Esophagus squamous epithelium (tissue), 5 donors: Measurements from ENCODE around the gene OR52E6. TPM values are rescaled to one million over a fixed set of nuclear protein-coding genes. Genes with fewer than 3 reads are reported as not detected.

Source experiments
- DNase-seq: peaks from one replicate; lab custom pipeline; 2025; lab: John Stamatoyannopoulos, UW
- H3K27ac ChIP-seq, 4 donors: fragments of 200-600 bp; sonication (generic); one replicate each; pipeline ENCODE4 v1.5.1; 2016 to 2019; ENCODE audit warnings: mild to moderate bottlenecking in 1 of 4
- H3K27me3 ChIP-seq, 4 donors: fragments of 200-600 bp; sonication (generic); 1 replicate in 3 of 4; 2 replicates in 1 of 4; pipeline versions ENCODE4 v1.5.1 to v1.6.0; 2017 to 2021; ENCODE audit warnings: antibody characterized with exemption in 1 of 4
- H3K36me3 ChIP-seq, 3 donors: fragments of 200-600 bp; sonication (generic); one replicate each; pipeline ENCODE4 v1.5.1; 2016 to 2019
- H3K4me1 ChIP-seq, 3 donors: fragments of 200-600 bp; sonication (generic); one replicate each; pipeline ENCODE4 v1.5.1; 2017 to 2019
- H3K4me3 ChIP-seq, 4 donors: fragments of 200-600 bp; sonication (generic); 1 replicate in 3 of 4; 2 replicates in 1 of 4; pipeline ENCODE4 v1.5.1; 2016 to 2019; ENCODE audit warnings: mild to moderate bottlenecking in 2 of 4, moderate library complexity in 1 of 4
- H3K9me3 ChIP-seq, 3 donors: fragments of 200-600 bp; sonication (generic); one replicate each; pipeline ENCODE4 v1.5.1; 2016 to 2019
- CTCF ChIP-seq, 6 experiments: fragments of 450-650 bp in 4 of 6; fragments of 200-600 bp in 2 of 6; sonication (generic) in 2 of 6; IDR thresholded peaks; one replicate each; pipeline ENCODE4 v1.5.1; 2016 to 2019; ENCODE audit warnings: antibody characterized with exemption in 6 of 6, mild to moderate bottlenecking in 4 of 6, moderate library complexity in 4 of 6
- POLR2A ChIP-seq, 4 donors: fragments of 450-650 bp; IDR thresholded peaks; one replicate each; pipeline ENCODE4 v1.6.1; 2017; ENCODE audit warnings: antibody characterized with exemption in 4 of 4, mild to moderate bottlenecking in 4 of 4, moderate library complexity in 3 of 4
- WGBS, 2 donors: methylation state at CpG; one replicate each; pipeline ENCODE4 v1.1.5; 2018; 5-methylcytosine and 5-hydroxymethylcytosine counted together
- intact Hi-C: fragments of 100-400 bp; cut with DNase I; formaldehyde crosslinking; loops from one replicate; pipeline ENCODE4 v1.15.0; 2022
- total RNA-seq, 4 donors: library from RNA; depleted of rRNA; stranded (reverse); fragments of >200 nt; gene quantifications; one replicate each; pipeline ENCODE4 v1.1.0, GENCODE V29; 2016
- donor health status: DM: yes; HTN: yes; CAD: no.

OR52E6 gene
- total RNA-seq, result not detected

- no peaks in the 10 kb centered on the region for H3K4me1 ChIP-seq
- H3K9me3 ChIP-seq, result no peaks in the 10 kb centered on the region
- no peak for TF ChIP-seq CTCF (IDR thresholded peaks at IDR 0.05)
- TF ChIP-seq POLR2A (IDR thresholded peaks at IDR 0.05), result no peak
- intact Hi-C loops, result no loop called here
- no peak within 1 kb of the TSS for H3K27ac ChIP-seq
- H3K27me3 ChIP-seq, result no peaks in the 10 kb centered on the region
- H3K4me3 ChIP-seq, result no peak within 1 kb of the TSS
- DNase-seq, result no peak
- no peaks in the 10 kb centered on the region for H3K36me3 ChIP-seq
- WGBS, 2 donors, result 29 to 74% methylated on average over 1 of the region's 1 CpG
Observed at GRCh38 chr11:5841797-5842196, at the start of gene OR52E6. Gene OR52E6 (minus strand): TSS chr11:5841897. CDS start chr11:5841897, 0 bp downstream.

GRCh38 chr11:5891216-5891800 lies 49.6 kb upstream of the OR52E6 start:
- peak in 4 of 6 experiments; percentile 12 to 35 (median 24) for TF ChIP-seq CTCF (IDR thresholded peaks at IDR 0.05)
- no peak for TF ChIP-seq POLR2A (IDR thresholded peaks at IDR 0.05)
- no peak overlapping the region for H3K27ac ChIP-seq
- DNase-seq, result no peak
- no peaks in the 10 kb centered on the region for H3K27me3 ChIP-seq
- no peak overlapping the region for H3K4me3 ChIP-seq
- no peaks in the 10 kb centered on the region for H3K36me3 ChIP-seq
- H3K9me3 ChIP-seq, result no peaks in the 10 kb centered on the region
- intact Hi-C loops, result no loop called here
- H3K4me1 ChIP-seq, result no peaks in the 10 kb centered on the region
- WGBS, 2 donors, result 58% methylated on average over 4 of the region's 4 CpGs

- H3K36me3 ChIP-seq, result no peaks in the 10 kb centered on the region
- WGBS, 2 donors, result 62 to 69% methylated on average over 1 of the region's 1 CpG
- no peaks in the 10 kb centered on the region for H3K9me3 ChIP-seq
- H3K27me3 ChIP-seq, result no peaks in the 10 kb centered on the region
- no peak for TF ChIP-seq CTCF (IDR thresholded peaks at IDR 0.05)
- no peak overlapping the region for H3K27ac ChIP-seq
- H3K4me1 ChIP-seq, result no peaks in the 10 kb centered on the region
- intact Hi-C loops, result no loop called here
- H3K4me3 ChIP-seq, result no peak overlapping the region
- DNase-seq, result no peak
Observed at GRCh38 chr11:5887661-5888060, 46.0 kb upstream of the OR52E6 start.

GRCh38 chr11:5887172-5887571 lies 45.5 kb upstream of the OR52E6 start:
- TF ChIP-seq POLR2A (IDR thresholded peaks at IDR 0.05) (no peak), CTCF (IDR thresholded peaks at IDR 0.05) (no peak)
- 40 to 67% methylated on average over 3 of the region's 3 CpGs for WGBS, 2 donors
- intact Hi-C loops, result no loop called here

GRCh38 chr11:5881756-5882155 lies 40.1 kb upstream of the OR52E6 start:
- TF ChIP-seq CTCF (IDR thresholded peaks at IDR 0.05), result no peak
- no peak for TF ChIP-seq POLR2A (IDR thresholded peaks at IDR 0.05)
- Histone ChIP-seq H3K4me3 (no peak overlapping the region), H3K9me3 (no peaks in the 10 kb centered on the region), H3K27ac (no peak overlapping the region), H3K4me1 (no peaks in the 10 kb centered on the region), H3K36me3 (no peaks in the 10 kb centered on the region), H3K27me3 (no peaks in the 10 kb centered on the region)
- intact Hi-C loops, result no loop called here
- no peak for DNase-seq

More at GRCh38 chr11:5887172-5887571, 45.5 kb upstream of the OR52E6 start:
- H3K36me3 ChIP-seq, result no peaks in the 10 kb centered on the region
- no peaks in the 10 kb centered on the region for H3K4me1 ChIP-seq
- no peak for DNase-seq
- H3K4me3 ChIP-seq, result no peak overlapping the region
- H3K9me3 ChIP-seq, result no peaks in the 10 kb centered on the region
- no peak overlapping the region for H3K27ac ChIP-seq
- no peaks in the 10 kb centered on the region for H3K27me3 ChIP-seq
